Hepatocyte (in vitro differentiated cells): ENCODE measurements around the gene ARSD.

ENCODE experiments used
- CTCF ChIP-seq: fragments of 200-600 bp; sonication (generic); IDR thresholded peaks from 2 replicates; pipeline ENCODE4 v1.5.1; 2016; ENCODE audit warnings: antibody characterized with exemption, mild to moderate bottlenecking; ENCODE audit not compliant: poor library complexity
- EZH2 ChIP-seq: fragments of 200-600 bp; sonication (generic); IDR thresholded peaks from 2 replicates; pipeline ENCODE4 v1.6.1; 2016; ENCODE audit warnings: antibody characterized with exemption, mild to moderate bottlenecking, borderline replicate concordance

- TF ChIP-seq CTCF (no peak), EZH2 (no peak)
Measured at GRCh38 chrX:2962381-2962780, 33.2 kb upstream of the ARSD start.
